SK-MEL-5 (cell line): ENCODE data around the gene MLN. TPM values are rescaled to one million over a fixed set of nuclear protein-coding genes. Genes with fewer than 3 reads are reported as not detected.

ENCODE experiments used
- DNase-seq: peaks from one replicate; pipeline ENCODE4 v3.0.0-alpha.2; 2016; ENCODE audit warnings: low read depth, low spot score
- in situ Hi-C: cut with HindIII; loops from 2 replicates; pipeline ENCODE4 v1.10.0; 2016; ENCODE audit warnings: low sequenced_read_pairs, high pct_unique_total_duplicates, low pct_unique_long_range_greater_than_20kb
- total RNA-seq: library from RNA; depleted of rRNA; stranded (reverse); fragments of >200 nt; shearing (Covaris generic); gene quantifications from 2 replicates; pipeline ENCODE4 v1.2.3, GENCODE V29; 2014

MLN gene
- total RNA-seq, 1 experiment from 2014 or later: not detected

DNA sequence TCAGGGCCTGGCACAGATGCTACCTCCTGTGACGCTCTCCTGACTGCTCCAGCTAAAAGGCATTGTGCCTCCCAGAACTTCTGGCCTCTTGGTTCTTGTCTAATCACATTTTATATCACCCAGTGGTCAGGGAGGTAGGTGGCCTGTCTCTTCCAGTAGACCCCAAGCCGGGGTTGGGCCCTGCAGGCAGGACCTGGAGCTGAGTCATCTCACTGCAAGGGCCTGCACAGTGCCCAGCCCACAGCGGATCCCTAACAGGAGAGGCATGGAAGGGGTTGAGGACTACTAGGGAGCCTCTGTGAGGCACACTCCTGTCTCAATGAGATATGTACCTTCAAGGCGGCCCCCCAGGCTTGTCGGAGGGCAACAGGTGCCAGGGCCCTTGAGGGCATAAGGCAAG, 21.2 kb downstream of the MLN start:
- in situ Hi-C loops: no loop called here
- DNase-seq: no peak

DNA sequence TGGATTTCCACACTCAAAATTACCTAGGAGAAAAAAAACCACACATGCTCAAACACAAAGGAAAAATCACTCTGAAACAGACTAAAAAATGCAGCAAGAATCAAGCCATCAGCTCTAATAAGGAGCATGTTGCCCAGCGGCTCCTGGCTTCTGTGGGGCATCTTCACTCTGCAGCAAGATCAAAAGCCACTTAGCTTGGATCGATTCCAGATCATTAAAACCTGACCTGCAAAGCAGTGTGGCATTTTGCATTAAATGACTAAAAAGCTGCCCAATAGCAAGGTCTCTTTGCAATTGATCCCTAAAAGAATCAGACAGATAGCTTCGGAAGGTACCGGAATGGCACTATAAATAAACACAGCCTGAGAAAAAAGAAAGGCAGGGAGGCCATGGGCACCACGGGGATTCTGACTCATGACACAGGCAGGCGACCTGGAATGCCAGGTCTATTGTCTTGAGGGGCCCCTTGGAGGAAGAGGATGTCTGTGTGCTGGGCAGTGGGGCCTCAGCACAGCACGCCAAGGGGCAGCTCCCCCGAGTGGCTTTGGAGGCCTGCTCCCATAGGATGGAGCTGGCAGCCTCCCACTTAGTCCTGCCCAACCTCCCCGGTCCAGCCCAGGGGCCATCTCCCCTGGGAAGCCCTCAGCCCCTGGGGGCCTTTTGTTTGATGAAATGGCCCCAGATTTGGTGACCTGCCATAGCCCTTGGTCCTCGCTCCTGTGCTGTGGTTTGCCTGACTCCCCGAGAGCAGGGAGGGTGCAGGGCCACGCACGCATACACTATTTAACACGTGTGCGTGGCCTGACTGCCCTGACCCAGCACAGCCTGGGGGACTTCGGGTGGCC, 22.4 kb downstream of the MLN start:
- no peak for DNase-seq
- in situ Hi-C loops: no loop called here

DNA sequence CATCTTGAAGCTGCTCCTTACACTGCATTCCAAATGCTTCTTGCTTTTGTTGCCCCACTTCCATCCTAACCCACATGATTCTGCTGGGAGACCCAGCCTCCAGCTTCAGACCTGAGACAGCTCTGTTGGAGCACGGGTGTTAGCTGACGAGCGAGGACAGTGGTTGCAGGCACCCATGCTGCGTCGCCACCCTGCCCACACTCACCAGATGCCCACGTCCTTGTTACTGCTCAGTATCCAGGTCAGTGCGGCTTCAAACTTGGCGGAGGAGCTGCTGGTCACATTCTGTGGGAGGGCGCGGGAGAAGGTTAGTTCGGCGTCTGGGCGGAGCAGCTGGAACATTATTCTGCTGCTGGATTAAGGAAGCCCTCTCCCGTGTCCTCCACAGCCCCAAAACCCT, 23.9 kb downstream of the MLN start:
- DNase-seq: no peak
- in situ Hi-C loops: no loop called here

DNA sequence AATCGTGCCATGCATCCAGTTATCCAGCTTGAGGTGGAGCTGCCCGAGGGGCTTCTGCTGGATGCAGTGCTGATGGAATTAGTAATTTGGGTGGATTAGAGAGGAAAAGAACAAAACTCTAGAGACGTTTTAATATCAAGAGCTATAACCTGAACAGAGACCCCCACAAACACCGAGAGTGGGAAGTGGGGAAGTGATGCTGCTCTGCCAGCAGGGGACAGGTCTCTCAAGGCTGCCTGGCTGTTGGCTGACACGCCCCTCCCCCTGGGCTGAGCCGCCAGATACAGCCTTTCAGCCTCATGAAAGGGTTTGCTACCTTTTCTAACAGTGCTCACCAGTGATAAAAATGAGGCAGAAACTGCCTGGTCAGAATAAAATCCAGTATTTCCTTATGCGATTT, 24.5 kb downstream of the MLN start:
- in situ Hi-C loops: no loop called here

DNA sequence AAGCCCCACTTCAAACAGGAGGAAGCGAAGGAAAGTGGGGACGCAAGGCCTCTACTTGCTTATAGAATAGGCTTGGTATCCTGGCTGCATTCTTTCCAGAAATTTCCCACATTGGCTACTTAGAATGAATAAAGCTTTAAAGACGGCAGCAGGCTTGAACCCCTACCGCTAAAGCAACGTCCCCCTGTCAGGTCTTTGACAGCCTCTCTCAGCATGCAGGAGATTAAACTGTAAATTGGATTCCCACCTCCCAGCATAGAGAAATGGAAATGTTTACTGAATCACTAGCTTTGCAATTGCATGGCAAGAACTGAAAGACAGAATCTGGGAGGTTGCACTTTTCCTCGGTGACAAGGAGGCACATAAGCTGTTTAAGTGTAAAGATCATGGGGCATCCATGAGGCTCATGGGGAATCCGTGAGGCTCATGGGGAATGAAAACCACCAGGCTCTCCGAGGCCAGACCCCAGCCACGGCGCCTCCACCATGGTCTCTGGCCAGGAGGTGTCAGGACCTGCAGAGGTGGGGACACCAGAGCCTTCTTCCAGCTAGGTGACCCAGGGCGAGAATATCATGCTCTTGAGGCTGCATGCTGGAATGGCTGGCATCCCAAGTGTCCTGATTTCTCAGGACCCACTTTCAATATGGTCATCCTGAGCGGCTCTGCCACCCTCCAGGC, 25.2 kb downstream of the MLN start:
- in situ Hi-C loops: no loop called here
- no peak for DNase-seq

More for the DNA sequence above, 24.5 kb downstream of the MLN start:
- no peak for DNase-seq

DNA sequence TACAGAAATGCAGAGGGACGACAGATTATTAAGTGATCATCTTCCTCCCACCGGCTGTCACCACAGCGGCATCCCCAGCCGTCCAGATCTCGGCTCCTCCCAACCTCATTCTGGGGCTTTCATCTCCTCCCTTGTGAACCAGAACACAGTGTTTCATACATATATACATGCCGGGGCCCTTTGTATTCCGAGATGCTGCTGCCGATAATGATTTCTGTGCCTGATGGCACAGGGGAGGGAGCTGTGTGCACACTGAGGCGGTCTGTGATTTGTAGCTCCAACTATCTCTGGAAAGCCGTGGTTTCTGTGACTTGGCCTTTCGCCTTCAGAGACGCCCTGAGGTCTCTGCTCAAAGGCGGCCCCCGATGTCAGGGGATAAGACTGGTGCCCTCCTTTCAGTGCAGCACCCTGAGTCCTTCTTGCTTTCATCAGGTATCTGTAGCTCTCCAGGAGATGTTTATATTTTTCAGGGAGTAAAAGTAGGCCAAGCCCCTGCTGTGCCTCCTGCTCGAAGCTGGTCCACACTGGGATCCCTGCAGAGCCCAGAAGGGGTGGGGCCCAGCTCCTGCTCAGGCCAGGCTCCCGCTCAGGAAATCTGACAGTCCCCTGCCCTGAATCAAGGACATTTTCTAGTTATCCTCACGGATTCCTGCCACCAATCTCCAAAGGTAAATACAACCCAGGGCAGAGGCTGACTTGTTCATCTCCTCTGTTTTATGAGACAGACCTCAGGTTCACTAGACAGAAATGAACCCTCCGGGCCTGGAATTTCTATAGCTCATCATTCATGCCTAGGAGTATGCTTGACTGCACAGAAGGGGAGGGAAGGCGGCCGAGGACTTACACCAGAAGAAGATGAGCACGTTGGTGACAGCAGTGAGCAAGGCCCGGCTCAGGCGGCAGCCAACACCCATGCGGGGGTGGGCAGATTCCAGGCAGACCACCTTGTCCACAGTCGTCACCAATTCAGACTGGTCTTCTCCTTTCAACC, 26.1 kb downstream of the MLN start:
- in situ Hi-C loops: no loop called here
- no peak for DNase-seq

DNA sequence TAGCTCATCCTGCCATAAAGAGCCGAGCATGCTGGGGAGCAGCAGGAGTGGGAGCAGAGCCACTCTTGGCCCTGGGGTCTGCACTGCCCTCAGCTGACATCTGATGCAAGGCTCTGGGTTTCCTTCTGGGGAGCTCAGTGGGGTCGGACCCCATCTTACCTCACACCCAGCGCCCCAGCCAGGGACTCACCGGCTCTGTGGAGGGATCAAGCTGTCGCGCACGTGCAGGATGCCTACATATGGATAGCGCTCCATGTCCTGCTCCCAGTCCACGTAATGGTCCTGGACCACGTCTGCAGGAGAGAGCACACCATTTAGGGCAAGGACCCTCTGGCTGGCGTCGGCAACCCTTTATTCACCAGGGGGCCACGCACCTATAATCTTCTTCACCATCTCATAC, 27.0 kb downstream of the MLN start:
- in situ Hi-C loops: no loop called here

DNA sequence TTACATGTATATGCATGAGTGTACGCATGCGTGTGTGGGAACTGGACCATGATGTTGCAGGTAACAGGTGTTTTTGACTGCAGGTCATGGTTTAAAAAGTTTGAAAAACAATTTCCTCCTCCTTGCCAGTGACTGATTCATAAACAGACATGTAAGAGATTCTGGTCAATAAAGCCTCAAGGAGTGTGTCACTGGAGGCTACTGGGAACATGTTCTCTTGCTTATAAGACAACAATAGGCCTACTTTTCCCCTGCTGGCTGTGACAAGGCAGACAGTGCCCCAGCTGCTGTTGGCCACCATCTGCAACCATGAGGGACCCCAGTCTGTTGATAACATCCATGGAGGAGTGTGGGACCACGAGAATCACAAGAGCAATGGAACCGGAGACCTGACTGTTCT, 27.6 kb downstream of the MLN start:
- no peak for DNase-seq
- in situ Hi-C loops: no loop called here

More for the DNA sequence above, 27.0 kb downstream of the MLN start:
- no peak for DNase-seq

DNA sequence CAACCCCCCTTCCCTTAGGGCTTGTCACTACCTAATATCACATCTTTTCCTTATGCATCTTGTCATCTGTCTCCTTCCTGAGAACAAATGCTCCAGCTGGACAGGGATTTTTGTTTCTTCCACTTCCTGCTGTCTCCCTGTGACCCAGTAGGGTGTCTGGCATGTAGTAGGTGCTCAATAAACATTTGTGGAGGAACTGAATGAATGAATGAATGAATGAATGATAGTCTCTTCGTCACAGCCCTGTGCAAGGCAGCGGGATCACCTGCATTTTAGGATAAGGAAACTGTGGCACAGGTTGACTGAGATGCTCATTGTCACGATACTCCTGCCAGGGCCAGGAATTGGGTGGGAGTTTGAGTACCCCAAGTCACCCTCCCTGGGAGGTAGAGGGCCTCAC, 29.0 kb downstream of the MLN start:
- no peak for DNase-seq
- in situ Hi-C loops: no loop called here

DNA sequence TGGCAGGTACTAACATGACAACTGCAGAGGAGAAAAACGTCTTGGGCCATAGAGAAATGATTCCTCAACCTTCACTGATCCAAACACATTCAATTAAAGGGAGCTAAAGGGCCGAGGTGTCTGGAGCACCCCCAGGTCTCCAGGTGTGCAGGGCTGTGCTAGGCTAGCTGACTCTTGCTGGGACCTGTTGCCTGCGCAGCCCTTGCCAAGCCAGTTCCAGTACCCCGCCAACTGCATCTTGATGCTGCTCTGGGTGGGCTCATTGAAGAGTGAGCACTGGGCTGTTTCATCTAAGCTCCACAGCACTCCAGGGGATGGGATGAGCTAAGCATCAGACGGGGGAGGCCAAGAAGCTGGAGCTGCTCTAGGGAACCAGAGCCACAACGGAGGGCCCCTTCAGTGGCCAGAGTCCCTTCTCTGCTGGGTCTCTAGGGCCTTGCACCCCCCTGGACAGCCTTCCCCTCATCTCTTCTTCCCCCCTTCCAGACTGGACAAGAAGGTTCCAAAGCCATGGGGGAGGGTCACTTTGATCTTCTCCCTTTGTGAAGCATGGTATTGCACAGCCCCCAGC, 30.8 kb downstream of the MLN start:
- in situ Hi-C loops: no loop called here
- DNase-seq: no peak

DNA sequence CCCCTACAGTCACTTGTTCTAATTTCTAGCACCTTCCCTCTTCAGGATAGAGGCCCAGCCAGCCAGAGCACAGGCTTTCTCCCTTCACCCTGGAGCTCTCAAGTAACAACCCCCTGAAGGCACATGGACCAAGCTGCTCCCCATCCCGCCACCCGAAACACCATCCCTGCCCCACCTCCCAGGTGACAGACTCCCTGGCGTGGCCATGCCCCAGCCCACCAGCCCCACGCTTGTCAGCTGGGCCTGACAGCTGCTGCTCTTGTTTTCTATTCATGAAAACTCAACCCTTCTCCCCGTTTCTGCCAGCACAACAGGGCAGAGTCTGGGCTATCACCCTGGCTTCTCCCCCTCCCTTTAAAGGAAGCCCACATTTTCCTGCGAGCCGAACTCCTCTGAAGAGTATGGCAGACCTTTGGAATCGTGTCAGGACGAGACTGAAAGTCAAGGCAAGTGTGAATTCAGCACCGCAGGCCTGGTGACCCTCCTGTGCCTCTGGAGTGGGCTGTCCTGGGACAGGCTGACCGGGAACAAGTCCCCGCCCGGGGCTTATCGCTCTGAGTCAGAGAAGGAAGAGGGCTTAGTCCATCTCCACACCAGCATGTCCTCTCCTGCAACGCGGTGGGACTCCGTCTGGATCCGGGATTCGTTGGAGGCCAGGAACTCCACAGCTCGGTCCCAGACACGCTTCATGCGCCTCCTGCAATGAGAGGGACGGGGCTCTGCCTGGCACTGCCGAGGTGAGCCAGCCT, 31.5 kb downstream of the MLN start:
- in situ Hi-C loops: no loop called here
- no peak for DNase-seq

DNA sequence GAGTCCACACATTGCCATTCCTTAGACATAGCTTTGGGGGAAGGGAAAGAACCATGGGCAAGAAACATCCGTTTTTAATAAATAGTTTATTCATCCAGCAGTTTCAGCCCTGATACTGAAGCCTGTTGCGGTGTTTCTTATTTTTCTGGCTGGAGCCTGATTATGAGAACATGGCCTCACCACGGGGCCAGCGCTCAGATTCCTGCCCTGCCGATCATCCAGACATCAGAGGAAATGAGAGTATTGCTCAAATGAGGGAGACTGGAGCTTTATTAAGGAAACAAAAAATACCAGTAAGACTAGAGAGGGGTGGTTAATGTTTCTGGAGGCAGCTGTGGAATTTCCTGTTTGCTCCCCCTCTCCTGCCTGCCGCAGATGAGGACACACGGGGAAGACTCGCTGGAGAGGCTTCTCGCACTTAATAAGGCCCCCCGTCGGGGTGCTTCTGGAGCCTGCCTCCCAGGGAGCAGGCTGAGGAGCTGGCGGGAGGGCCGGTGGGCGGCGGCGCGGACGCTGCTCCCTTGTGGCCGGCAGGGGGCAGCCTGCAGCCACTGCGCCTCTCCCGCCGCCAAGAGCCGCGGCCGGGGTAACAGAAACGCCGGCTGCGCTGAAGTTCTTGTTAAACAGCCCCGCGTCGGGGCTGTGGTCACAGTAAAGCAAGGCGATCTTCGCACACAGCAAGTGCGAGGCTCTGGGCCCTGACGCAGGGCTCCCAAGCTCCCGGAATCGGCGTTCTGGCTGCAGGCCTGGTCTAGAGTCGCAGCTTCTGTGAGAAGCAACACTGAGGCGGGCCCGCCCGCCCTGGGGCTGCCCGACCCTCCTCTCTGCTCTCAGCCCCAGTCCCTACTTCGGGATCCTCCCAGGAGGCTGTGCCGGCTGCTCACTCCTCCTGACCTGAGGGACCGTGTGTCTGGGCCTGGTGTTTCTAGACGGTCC, 32.4 kb downstream of the MLN start:
- in situ Hi-C loops: no loop called here
- DNase-seq: peak; percentile 60

DNA sequence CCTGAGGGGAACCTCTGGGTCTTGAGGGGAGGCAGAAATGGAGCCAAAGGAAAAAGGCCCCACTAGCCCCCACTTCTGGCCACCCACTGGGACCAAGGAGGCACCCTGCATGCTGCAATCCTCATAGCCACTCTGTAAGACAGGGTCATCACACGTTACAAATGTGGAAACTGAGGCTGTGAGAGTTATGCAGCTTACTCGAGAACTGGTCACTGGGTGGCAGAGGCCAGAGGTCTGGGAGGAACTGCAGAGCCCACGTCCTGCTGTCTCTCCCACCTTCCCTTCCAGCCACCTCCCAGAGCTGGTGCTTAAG, 33.0 kb downstream of the MLN start:
- in situ Hi-C loops: no loop called here
- DNase-seq: no peak

DNA sequence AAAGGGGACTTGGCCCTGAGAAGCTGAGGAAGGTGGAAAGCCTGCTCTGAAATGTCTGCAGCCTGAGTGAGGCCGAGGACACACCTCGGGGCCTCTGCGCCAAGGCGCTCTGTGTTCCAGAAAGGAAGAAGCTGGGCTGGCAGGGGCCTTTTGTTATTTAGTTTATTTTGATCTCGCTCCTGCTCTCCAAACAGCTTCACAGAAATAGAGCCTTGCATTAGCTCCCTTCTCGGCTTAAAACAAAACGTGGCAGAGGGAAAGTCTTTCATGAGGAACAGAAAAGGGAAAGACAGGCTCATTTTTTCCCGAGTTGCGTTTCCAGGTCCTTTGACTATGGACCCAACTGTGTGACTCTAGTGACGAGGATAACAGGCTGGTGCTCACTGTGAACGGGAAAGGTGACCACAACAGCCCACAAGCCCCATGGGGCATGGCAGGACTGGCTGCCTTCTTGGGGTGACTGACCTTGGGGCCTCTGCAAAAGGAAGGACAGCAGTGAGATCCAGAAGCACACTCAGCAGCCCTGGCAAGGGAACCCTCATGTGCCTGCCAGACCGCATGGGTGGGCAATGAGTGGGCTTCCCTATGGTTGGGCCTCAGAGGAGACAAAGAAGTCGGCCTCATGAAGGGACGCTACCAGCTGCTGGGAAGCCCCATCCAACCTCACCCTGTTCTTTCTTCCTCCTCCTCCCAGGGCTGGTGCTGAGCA, 33.5 kb downstream of the MLN start:
- DNase-seq: no peak
- in situ Hi-C loops: no loop called here

DNA sequence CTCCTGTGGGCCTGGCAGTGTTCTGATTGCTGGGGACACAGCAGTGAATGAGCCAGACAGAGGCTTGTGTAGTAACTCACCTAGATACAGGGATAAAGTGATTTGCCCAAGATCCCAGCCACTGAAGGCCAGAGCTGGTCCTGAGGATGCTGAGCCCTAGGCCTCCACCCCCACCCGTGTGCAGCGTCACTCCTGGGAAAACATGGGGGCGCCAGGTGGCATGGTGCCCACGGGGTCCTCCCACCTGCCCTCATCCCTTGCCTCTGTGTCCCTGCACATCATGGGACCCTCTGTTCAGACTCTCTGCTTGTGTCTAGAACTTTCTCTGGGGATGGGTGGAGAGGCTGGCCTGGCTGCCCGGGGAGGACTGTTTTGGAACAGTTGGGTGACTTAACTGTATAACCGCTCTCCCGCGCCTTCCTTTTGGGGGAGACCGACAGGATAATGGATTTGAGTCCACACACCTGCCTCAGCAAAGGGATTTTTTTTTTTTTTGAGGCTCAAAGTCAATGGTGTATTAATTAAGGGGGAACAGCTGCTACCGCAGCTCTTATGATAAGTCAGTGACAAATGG, 34.5 kb downstream of the MLN start:
- in situ Hi-C loops: no loop called here
- DNase-seq: no peak
